NCI-H2227 treated with DMSO at 0.1 percent for 48 hours (cell line): ENCODE results near the gene PTPRT.

ENCODE experiments used
- DNase-seq: peaks from one replicate; lab custom pipeline; 2025; lab: John Stamatoyannopoulos, UW

PTPRT gene

DNA sequence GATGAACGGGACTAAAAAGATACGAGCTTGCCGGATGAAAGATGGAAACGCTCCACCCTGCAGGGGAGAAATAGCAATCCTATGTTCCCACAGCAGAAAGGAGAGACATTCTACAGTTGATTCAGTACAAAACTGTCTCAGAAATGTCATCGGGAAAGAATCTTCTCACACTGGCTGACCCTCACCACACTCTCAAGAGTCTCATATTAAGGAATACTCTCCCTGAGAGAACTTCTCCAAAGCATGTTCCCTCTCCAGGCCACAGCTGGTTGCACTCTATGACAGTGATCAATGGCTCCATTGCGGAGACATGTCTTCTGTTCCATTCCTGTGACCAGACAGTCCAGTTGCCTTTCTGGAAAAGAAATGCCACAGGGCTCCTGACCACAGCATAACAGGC is 813.6 kb downstream of the PTPRT start:
- no peak for DNase-seq

DNA sequence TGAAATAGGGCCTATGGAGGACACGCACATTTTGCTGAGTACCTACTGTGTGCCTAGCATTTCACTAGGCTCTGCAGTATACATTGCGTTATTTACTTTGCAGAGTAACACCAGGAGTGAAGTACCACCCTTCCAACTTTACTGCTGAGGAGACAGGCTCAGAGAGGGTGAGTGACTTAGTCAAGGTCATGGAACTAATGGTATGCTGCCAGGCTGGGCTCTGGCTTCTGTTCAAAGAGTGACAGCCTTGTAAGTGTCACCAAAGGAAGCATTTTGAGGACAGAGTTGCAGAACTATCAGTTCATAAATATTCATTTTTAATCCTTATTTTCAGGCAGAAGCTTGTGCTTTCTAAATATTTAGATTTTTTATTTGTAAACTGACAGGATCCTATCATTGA is 816.7 kb downstream of the PTPRT start:
- DNase-seq = no peak

DNA sequence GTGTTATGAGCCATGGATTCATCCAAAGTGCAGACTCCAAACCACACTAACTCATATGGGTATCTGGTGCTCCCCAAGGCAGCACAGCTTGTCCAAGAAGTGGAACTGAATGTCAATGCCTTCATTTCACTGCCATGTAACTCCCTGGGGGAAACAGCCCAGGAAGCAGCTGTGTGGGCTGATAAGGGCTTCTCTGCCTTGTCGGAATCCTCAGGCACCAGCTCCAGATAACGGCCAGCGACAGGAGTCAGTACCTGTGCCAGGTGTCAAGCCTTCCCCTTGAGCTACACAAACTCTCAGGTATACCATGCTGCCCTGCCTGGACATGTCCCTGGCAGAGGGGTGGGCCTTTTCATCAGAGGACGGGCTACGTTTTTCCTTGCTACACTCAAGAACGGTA is 819.6 kb downstream of the PTPRT start:
- no peak for DNase-seq

DNA sequence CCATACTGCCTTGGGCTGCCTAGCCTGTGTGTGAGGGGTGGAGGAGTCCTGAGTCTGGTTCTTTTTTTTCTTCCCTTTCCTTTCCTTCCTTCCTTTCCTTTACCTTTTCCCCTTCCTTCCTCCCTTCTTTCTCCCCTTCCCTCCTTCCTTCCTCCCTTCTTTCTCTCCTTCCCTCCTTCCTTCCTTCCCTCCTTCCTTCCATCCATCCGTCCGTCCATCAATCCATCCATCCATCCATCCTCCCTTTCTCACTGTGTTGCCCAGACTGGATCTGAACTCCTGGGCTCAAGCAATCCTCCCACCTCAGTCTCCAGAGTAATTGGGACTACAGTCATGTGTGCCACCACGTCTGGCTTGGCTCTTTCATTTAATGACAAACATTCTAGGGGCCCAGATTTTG is 820.8 kb downstream of the PTPRT start:
- DNase-seq = no peak

DNA sequence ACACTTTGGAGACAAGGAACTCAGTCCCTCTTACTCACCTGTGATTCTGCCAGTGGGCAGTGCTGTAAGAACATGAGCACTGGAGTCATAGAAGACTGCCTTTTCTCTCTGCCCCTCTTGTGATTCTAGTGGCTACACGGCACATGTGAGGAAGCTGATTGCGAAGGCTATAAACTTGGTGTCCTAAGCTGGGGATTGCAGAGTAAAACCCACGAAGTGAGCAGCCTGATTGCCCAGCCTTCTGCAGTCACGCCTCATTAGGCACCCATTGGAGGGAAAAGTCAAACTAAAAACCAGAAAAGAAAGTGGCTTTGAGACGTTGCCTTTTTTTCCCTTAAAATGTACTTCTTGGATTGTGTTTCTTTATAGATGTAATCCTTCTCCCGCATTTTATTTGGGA is 823.1 kb downstream of the PTPRT start:
- no peak for DNase-seq

DNA sequence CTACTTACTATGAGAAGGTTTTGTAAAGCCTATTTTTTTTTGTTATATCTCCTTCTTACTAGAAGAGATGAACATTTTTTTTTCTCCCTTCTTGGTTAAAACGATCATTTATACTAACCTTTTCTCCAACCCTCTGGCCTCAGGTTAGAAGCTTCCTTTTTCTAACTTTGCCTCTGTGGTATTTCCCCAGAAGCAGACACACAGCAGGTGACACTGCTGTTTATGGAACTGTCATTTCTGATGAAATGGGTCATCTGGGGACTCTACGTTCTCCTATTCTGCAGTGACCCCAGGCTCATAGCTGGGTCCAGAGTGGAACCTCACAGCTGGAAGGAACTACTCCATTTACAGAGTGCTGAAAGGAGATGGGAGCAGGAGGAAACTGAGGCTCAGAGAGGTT is 825.3 kb downstream of the PTPRT start:
- DNase-seq = no peak

DNA sequence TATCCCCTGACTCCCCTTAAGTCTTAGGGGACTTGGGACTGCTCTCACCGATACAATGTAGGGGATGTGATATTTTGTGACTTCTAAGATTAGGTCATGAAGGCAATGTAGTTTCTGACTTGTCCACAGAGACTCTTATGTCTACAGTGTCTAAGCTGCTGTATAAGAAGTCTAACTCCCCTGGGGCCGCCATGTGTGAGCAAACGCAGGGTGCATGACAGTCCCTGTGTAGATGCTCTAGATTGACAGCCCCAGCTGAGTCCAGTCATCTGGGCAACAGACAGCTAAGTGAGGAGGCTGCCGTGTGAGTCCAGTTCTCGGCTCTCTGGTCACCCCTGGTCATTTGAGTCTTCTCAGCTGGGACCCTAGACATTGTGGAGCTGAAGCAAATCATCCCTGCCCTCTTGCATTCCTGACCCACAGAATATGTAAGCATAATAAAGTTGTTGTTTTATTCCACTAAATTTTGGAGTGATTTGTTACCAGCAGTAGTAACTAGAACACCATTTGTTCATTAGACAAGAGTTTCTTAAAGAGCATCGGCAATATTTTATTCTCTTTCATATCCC is 828.2 kb downstream of the PTPRT start:
- DNase-seq = no peak

DNA sequence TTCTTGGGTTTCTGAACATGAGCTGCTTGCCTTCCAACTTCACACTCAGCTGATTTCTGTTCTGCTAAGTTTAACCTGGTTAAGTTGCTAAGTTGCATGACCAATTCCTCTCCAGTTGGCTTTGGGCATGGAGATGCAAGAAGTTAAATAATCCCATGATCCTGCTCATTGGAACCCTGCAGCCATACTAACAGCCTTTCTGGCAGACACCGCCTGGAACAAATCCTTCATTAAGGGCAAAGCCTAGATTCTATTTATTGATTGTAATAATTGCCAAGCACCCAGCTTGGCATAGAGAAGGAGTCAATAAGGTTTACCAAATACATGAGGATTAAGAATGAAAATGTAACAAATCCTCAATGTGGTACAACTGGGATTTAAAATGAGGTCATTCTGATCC is 829.1 kb downstream of the PTPRT start:
- no peak for DNase-seq

DNA sequence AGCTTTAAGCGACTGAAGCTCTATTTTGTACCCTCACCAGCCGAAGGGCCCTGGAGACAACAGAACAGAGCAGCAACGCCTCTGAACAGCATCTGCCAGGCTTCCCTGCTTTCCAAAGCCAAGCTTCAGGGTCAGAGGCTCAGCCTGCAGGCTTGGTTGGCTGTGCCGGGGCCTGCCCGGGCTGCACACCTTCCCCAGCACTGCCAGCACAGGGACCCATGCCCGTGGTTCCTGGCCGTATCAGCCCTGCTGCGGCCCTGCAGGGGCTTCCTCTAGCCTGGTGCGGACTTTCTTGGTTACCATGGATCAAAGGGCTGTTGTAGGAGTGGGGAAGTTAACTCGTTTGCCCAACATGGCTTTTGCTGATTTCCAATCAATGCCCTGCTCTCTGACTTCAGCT is 830.1 kb downstream of the PTPRT start:
- no peak for DNase-seq

- no peak for DNase-seq
These were observed 837.6 kb downstream of the PTPRT start for GRCh38 chr20:42352096-42352495.

DNA sequence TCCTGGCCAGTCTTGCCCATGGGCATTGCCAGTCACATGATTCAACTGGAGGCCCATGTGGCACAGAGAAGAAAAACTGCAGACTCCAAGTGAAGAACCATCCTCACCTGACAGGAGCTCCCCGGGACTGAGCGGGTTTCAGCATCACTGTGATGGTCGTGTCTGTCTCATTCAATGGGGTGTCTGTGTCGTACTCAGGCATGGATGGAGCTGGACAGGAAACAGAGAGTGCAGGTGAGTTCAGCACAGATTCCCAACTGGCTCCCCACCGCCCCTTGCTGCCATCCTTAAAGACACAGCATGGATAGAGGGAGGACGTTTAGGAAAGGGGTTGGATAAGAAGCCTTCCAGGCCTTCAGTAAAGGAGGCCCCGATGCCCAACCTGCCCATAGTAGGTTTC is 839.2 kb downstream of the PTPRT start:
- no peak for DNase-seq

DNA sequence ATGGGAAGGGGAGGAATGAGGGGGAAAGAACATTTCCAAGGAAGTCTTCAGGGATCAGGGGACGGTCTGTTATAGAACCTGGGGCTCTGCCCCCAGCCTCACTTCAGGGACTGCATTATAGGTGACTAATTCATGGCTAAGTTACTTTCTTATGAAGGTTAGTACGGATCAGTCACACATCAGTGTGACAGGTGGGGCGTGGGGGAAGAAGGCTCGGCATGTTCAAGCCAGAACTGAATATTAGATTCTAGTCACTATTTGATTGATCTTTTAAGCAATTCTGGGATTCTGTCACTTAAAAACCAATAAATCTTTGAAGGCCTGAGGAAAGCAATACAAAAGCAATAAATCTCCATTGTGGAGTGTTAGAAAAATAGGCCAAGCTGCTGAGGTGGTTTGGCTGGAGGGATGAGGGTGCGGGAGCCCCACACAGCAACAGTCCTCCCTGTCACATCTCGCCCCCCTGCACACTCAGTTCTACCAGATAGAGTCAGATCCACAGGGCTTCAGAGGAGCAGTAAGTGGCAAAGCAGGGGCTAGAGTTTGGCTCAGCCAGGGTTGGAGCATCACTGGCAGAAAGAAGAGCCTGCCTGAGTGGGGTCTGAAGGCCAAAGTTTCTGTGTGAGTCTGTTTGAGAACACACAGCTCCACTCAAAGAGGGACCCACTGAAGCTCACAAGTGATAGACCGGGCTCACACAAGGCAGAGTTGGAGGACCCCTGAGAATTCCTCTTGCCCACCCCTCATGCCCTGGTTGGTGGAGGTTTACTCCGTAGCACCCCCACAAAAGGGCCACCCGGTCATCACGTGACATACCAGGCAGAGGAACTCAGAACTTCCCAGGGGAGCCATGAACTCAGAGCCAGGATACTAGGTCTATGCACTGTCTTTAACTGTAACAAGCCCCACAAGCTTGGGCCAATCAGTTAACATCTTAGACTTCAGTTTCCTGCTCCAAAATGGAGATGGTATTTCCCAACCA is 843.2 kb downstream of the PTPRT start:
- DNase-seq = no peak

DNA sequence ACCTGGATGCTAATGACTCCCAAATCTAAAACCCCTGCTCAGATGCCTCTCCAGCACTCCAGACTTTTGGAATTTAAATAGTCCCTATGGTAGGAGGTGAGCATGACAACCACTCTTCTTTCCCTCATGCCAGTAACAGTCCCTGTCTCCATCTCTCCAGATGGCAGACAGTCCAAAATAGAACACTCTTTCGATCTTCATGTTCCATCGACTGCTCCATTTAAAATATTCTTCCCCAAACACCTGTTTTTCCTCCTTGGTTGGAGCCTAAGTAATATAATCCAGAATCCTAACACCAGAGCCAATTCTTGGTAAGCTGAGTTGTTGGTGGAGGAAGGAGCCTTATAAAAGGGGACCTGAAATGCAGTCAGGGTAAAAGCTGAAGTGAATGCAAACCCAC is 848.1 kb downstream of the PTPRT start:
- DNase-seq = no peak

DNA sequence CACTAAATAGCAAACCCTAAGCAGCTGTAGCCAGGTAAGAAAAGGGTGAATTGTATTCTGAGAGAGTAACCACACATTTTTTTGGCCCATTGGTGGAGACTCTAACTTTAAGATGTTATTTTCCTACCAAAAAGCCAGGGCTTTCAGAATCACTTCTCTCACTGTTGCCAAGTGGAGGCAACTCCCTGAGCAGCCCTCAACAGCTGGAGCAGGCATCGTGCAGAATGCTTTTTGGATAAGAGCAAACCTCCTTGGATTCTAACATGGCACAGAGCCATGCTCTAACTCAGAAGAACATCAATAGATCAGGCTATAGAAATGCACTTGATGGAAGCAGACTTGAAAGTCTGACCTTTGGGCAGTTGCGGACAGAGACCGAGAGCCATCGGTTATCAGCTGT is 849.3 kb downstream of the PTPRT start:
- no peak for DNase-seq

DNA sequence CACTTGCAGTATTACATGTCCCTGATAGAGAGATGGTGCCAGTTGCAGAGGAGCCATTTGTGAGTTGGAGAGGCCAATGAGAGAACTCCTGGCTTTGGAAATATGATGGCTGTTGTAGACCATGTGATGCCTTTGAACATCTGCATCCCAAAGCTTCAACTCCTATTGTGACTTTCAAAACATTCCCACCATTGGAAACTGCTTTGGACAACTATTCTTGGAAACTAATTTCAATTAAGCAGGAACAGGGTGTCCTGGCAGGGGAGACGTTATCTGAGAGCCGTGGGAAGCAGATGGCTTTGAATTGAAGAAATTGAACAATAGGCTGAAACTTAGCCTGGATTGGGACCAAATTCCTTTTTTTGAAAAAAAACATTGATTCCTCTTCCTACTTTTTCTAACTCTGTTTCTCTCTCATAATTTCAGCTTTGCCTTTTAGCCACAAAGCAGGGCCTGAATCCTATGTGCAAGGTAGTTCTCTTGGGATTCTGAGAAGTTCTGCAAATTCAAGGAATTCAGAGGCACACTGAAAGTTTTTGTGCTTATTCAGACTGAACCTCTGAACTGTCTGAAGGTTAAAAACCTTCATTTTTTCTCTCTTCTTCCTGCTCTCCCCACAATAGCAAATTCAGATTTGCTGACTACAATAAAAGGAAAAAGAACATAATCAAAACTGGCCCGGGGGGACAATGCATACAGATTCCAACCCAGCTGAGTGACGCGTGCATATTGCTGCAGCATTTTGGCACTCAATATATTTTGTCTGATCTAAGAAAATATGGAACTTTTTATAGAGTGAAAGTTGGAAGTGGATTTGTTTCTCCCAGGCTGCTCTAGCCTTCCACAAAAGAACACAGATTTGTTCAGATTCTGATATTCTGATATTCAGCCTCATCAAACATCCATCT is 851.2 kb downstream of the PTPRT start:
- DNase-seq = no peak

- DNase-seq = no peak
These were observed 853.1 kb downstream of the PTPRT start for GRCh38 chr20:42336576-42336975.

GRCh38 chr20:42319252-42320013 is 870.3 kb downstream of the PTPRT start:
- DNase-seq = no peak

GRCh38 chr20:42313704-42314103 is 876.0 kb downstream of the PTPRT start:
- DNase-seq = no peak

DNA sequence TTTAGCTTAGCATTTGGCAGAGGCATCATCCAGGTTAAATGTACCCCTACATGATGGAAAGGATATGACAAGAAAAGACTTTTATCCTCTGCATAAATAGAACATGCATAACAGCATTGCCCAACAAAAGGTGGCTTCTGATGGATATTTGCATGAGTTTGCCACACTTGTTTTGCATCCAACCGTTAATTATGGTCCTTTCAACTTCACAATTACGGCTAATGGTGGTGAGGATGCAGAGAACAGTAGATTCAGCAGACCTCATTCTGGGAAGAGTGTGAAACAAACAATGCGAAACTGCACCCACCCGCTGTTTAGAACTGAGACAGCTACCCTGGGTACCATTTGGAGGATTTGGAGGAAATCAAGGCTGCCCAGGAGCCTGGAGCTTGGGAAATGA is 880.7 kb downstream of the PTPRT start:
- DNase-seq = no peak

DNA sequence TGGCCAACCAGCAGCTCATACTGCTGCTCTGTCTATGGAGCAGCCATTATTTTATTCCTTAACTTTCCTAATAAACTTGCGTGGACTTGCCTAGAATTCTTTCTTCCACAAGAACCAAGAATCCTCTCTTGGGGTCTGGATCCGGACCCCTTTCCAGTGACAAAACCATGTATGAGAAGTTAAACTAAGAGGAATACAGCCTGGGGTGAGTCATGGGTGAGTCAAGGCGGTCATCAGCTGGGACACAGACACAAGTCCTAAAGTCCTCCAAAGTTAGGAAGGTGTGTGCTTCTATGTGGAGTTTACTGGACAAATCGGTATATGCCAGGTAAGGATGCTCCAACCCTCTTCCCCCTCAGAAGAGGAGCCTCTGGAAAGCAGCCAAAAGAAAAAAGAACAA is 881.5 kb downstream of the PTPRT start:
- no peak for DNase-seq

DNA sequence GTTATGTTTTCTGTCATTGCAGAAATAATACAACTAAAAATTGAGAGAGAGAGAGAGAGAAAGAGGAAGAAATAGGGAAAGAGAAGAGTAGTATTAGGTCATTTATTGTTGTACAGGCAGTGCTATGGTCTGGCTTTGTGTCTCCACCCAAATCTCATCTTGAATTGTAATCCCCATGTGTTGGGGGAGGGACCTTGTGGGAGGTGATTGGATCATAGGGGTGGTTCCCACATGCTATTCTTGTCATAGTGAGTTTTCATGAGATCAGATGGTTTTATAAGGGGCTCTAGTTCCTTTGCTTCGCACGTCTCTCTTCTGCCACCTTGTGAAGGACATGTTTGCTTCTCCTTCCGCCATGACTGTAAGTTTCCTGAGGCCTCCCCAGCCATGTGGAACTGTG is 894.1 kb downstream of the PTPRT start:
- DNase-seq = no peak

DNA sequence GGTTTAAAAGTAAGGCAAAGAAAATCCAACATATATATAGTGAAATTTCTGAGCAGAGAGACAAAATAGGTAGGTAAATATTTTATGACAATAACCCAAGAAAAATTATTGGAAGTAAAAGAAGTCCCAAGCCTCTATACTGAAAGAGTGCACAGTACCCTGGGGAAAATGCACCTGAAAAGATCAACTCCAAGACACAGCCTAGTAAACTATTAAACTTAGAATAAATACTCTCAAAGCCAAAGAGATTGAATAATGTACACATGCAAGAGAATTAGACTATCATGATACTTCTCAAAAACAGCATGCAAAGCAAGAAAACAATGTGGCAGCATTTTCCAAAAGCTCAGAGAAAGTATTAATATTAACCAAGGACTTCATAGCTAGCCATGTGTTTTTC is 894.7 kb downstream of the PTPRT start:
- no peak for DNase-seq
